HG03521 (cell line): Measurements from ENCODE around the gene ESR1.
"Not testable (repeated sequence)": the region's sequence is repeated elsewhere in the genome, so short reads cannot be mapped to it uniquely, and the experiment has no call there.

Experiments used
- ATAC-seq: cut with Tn5 transposase; IDR thresholded peaks from one replicate; pipeline ENCODE4 v1.9.1; 2021; ENCODE audit warnings: mild to moderate bottlenecking, moderate library complexity; ENCODE audit not compliant: unreplicated experiment

The ESR1 gene

GRCh38 chr6:151964412-151964811, 156.9 kb downstream of the ESR1 start:
- ATAC-seq: not testable (repeated sequence)

- ATAC-seq: no peak
Measured at GRCh38 chr6:151974061-151974617, 166.7 kb downstream of the ESR1 start.

- no peak for ATAC-seq
Measured at GRCh38 chr6:151975795-151976194, 168.3 kb downstream of the ESR1 start.

- ATAC-seq: not testable (repeated sequence)
Measured at GRCh38 chr6:151988199-151988598, 180.7 kb downstream of the ESR1 start.

GRCh38 chr6:151992091-151992490, 184.6 kb downstream of the ESR1 start:
- no peak for ATAC-seq

DNA sequence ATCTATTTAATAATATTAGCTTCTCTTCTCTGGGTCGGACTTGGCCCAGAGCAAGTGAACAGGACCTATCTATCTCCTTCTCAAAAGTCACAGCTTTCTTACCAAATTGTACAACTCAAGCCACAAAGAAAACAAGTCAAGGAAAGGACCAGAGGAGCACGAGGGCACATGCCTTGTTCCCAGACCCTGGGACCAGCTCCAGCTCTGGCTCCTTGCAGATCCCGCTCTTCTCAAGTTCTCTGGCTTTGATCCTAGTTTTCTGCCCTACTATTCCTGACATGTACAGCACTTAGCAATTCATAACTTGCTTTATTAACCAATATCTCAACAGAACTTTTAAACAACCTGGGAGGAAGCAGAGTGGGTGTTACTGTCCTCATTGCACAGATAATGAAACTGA, 185.9 kb downstream of the ESR1 start:
- no peak for ATAC-seq

GRCh38 chr6:151998784-151999183, 191.3 kb downstream of the ESR1 start:
- no peak for ATAC-seq

- no peak for ATAC-seq
Measured at GRCh38 chr6:151999194-151999593, 191.7 kb downstream of the ESR1 start.

GRCh38 chr6:152001408-152001807, 193.9 kb downstream of the ESR1 start:
- ATAC-seq: no peak

DNA sequence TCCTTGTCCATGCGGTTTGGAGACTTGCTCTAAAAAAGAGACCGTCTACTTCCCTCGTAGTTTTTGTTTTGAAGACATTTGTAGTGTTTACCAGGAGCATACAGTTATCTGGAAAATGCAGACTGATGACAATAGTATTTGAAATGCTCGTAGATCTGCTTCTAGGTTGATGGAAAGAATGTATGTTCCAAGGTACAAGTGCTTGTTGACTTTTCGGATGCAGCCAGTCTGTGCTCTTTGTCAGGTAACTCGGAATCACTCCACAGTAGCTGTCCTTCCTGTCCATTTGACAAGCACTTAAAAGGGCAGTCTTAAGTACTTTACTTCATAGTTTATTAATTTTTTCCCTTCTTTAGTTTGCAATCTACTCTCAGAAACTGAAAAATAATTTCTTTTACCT, 194.8 kb downstream of the ESR1 start:
- ATAC-seq: no peak

DNA sequence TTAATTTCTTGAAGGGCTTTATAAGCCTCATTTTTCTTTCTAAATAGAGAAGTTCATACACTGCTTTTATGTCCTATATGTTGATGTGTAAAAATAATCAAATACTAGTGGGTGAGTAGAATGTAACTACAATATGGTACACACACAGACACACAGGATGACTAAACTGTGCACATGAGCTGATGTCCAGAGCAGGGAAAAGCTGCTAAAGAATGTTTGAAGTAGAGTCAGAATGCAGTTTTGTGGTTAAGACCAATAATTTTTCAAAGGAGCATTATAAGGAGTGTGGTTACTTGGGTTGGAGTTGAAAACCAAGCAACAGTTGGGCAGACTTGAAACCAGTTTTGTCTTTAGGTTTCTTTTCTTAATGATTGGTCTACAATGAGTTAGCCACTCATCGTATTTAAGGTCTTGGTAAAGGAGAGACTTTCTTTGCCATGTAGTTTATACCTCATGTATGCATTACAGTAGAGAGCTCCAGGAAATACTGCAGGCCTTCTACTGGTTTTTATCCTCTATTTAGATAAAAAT, 196.6 kb downstream of the ESR1 start:
- no peak for ATAC-seq

- no peak for ATAC-seq
Measured at GRCh38 chr6:152004896-152005295, 197.4 kb downstream of the ESR1 start.

DNA sequence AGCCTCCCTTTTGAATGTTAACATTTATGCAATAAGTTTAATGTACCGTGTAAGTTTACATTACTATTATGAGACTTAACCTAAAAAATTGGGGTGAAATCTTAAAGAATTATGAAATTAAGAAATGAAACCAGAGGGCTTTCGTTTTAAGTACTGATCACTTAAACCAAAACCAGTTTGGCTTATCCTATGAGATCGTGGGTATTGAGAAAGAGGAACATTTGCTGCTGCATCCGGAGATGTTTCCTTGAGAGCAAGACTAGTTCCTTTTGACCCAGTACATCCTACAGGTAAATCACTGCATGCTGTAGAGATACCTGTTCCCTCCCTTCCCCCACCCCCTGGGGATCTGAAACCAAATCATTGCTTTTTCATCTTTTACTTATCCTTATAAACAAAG, 201.3 kb downstream of the ESR1 start:
- no peak for ATAC-seq

GRCh38 chr6:152012227-152012626, 204.7 kb downstream of the ESR1 start:
- no peak for ATAC-seq

GRCh38 chr6:152018876-152019275, 211.4 kb downstream of the ESR1 start:
- ATAC-seq: no peak

DNA sequence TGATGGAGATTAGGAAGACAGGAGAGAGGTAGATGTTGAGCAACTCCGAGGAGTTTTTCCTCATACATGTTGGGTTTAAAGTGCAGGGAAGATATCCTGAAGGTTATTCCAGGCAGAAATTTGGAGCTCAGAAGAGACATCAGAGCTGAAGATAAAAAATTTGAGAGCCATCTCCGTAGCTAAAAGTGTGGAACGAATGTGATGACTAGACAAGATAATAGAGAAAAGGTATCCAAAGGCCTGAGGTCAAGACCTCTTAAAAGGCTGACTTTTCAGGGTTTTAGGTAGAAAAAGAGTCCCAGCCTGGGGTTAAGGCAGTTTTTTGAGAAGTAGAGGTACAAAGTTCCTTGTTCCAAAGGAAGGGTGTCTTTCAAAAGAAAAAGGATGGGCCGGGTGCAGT, 214.8 kb downstream of the ESR1 start:
- no peak for ATAC-seq

DNA sequence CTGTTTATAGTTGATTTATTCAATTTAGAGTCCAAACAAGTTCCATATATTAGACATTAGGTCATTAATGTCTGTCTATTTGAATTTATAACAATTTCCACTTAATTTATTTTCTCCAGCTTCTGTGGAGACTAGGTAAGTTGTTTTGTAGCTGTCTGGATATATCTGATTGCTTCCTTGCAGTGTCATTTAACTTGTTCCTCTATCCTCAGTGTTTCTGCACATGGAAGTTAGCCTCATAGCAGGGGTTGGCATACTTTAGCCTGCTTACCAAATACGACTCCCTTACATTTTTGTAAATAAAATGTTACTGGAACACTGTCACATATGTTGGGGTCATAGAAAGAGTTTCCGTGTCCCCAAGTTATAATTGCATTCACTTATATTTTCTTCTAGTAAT, 216.1 kb downstream of the ESR1 start:
- ATAC-seq: no peak

DNA sequence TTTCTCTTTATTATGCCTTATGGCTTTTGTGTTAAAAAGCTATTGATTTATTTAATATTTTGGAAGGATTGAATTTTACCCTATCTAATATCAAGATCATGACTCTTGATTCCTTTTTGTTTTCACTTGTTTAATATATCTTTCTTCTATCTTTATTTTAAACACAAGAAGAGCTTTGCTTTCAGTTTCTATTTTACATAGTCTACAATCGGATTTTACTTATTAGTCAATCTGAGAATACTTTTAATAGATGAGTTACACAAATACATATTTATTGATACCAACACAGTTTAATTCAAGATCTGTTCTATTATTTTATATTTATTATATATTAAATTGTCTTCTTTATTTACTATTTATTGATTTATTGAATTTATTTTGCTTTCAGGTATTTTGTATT, 218.8 kb downstream of the ESR1 start:
- ATAC-seq: no peak

- ATAC-seq: not testable (repeated sequence)
Measured at GRCh38 chr6:152026744-152027143, 219.3 kb downstream of the ESR1 start.

DNA sequence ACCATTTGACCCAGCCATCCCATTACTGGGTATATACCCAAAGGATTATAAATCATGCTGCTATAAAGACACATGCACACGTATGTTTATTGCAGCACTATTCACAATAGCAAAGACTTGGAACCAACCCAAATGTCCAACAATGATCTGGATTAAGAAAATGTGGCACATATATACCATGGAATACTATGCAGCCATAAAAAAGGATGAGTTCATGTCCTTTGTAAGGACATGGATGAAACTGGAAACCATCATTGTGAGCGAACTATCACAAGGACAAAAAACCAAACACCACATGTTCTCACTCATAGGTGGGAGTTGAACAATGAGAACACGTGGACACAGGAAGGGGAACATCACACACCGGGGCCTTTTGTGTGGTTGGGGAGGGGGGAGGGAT, 226.3 kb downstream of the ESR1 start:
- not testable (repeated sequence) for ATAC-seq

DNA sequence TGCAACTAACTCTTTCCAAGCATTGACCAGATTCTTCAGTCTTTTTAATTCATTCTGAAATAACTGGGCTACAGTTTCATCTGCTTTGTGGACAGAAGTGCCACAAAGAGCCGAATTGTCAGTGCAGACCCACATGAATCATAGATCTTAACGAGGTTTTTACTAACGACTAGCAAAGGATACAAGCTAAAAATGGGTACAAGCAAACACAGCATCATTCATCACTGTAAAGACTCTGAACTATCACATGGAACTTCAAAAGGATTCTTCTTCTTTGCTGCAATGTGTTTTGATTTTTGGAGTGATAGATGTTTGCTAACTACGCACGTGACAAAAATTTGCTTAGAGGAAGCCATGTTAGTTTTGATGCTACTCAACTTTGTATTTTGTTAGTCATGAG, 227.1 kb downstream of the ESR1 start:
- no peak for ATAC-seq

DNA sequence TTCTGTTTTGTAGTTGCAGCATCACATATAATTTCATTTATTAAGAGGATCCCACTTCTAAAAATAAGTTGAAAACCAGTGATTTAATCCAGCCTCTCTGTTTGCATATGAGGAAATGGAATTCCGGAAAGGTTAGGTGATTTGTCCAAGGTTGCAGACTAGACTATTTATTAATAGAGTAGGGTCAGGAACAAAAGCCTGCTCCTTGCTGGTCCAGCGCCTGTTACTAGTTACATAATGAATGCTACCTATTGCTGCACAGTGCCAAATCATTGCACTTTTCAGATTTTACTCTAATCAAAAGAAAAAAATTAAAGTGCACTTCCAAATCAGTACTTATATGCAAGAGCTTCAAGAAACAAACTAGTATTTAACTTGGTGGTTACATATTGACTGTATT, 238.6 kb downstream of the ESR1 start:
- no peak for ATAC-seq

DNA sequence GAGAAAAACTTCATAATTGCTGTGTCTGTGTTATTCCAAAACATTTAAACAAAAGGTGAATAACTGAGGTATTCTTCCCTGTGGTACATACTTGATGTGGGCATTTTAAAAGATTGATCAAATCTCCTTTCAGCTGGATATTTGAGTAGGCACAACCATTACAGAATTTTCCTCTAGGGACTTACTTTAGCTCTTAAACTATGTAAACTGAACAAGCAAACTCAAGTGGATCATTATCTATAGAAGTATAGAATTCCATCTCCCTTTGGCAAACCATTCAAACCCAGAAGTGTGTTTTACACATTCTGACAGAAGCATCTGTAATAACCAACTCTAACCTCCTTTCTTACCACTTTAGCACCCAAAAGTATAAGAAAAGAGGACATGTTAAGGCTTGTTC, 241.4 kb downstream of the ESR1 start:
- ATAC-seq: no peak
